HG03103 (cell line): ENCODE data around the gene MYO16.
A peak's percentile ranks its signal among the peaks of the same experiment; 100 is the strongest.

ENCODE experiments used
- ATAC-seq: cut with Tn5 transposase; IDR thresholded peaks from one replicate; pipeline ENCODE4 v1.9.1; 2021; ENCODE audit warnings: low read depth; ENCODE audit not compliant: unreplicated experiment

MYO16 gene

DNA sequence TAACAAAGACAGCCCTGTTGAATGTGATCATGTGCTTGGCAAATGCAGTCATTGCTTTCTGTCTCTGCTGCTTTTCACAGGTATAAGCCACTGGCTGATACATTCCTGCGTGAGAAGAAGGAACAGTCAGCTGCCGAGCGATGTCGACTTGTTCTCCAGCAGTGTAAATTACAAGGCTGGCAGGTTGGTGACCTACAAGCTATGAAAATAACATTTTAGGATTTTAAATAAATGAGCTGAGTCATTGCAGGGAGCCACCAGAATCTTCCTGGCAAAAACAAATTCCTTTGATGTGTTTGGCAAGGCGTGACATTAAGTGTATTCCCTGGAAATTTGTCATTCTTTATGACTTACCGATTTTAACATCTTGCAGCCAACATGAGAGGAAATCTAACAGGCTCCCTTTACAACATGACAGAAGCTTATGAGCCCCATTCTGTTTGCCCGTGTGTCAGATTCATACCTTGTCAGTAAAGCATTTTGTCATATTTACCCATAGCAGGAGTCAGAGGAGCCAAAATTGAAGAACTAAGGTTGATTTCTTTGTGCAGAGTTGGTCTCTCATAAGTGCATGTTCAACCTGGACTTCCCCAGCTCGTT, 471.4 kb downstream of the MYO16 start:
- ATAC-seq, result no peak

DNA sequence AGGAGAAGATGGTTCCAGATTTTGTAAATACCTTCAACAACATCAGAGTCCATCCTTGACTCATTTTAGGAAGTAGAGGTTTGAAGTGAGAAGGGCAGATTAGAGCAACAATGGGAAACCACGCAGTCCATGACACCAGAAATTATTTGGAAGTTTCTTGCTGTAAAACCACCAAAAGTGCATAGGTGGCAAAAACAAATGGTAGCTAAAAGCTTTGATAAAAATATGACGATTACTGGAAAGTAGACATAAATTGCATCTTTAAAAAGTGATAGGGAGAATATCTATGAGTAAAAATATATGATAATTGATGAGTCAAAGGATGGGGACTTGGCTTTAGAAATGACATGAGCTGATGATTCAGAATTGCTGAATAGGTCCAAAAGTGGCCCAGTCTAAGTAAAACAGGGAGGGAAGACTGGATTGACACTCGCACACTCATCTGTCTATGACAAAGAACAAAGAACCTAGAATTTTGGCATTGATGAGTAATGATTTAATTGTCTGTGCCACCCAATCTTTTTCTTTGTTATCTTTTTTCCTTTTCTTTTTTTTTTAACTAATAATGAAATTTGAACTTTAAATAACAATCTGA, 472.2 kb downstream of the MYO16 start:
- no peak for ATAC-seq

DNA sequence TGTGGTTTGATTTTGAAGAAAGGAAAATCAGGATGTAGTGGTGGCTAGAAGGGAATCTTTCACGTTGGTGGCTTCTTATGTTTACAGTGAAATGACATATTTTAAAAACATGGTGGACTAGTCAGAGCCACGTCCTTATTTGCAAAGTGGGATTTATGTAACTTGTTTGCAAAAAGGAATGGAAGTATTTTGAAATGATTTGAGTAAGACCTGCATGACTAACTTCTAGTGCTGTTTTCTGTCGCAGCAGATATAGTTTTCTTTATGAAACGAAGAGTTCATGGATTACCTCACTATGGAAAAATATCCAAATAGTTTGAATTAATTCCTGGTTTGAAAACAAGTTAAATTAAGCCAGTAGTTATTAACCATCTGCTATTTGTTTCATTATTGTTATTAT, 476.5 kb downstream of the MYO16 start:
- no peak for ATAC-seq

DNA sequence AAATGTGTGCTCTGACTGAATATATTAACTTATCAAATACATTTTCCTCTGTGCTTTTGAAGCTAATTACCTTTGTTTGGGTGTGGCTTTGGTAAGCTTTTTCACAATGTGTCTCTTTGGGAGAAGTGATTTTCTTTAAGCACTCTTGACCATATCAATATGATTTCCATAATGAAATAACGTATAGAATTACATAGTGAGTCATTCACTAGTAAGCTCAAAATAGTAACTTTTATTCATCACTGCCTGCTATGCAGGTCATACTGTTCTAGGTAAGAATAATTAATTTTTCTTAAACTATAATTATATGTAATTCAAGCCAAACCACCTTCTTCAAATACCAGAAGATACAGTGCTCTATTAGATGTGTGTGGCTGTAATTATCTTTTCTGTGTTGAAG, 480.7 kb downstream of the MYO16 start:
- no peak for ATAC-seq

DNA sequence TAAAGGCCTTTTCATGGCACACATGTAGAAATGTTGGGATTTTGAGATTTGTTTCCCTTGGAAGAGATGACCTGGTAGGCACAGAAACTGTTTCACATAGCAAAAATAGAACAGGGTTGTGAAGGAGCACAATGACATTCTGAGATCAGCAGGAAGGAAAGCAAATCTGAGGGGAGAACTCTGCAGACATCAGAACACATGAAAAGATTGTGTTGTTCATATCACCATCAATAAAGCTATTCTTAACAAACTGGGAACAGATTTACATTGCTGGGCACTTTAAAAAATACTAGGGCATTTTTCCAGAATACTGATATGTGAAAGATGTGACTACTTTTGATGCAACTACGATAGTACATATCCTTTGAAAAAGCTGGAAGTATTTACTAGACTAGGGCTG, 481.7 kb downstream of the MYO16 start:
- no peak for ATAC-seq

DNA sequence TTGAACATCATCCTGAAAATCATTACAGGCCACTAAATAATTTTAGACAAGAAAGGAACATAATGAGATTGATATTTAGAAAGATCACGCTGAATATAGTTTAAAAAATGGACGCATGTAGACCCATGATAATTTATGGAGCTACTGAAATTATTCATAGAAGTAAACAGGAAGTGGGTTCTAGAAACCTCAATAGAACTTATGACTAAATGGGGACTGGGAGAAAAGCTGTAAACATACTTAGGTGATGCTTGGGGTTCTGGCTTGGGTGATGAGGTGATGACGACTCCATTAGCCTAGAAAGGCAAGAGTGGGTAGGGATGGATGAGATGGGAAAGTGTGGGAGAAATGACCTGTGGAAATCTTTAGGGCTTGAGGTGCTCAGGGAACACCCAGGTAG, 484.0 kb downstream of the MYO16 start:
- peak; percentile 61 for ATAC-seq

DNA sequence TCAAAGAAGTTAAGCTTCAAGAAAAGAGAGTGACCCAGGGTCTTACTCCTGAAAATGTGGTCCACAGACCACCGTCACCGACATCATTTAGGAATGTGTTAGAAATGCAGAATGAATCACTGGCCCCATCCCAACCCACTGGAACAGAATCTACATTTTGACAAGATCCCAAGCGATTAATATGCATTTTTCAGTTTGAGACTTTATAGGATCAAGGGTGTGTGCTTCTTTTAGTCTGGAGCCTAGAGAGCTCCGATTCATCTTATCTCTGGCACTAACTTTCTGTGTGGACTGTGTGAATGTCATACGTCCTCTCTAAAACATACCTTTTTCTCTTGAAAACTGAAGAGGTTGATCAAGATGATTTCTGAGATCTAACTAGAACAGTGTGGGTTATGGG, 484.8 kb downstream of the MYO16 start:
- ATAC-seq, result no peak

DNA sequence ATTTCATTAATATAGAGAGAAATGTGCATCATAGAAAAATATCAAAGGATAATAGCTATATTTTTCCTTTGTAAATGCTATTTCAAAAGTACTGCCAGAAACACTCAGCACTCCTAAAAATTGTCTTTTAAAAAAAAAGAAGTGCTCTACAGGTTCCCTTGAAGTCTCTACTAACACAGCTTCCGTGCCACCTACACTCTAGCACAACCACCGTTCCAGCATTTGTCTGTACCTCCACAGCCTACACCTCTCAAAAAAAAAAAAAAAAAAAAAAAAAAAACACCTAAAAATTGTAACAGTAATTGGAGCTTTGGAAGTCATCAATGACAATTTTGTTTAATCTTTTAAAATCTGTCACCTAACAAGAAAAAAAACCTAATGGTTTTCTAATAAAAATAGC, 485.6 kb downstream of the MYO16 start:
- ATAC-seq, result no peak

DNA sequence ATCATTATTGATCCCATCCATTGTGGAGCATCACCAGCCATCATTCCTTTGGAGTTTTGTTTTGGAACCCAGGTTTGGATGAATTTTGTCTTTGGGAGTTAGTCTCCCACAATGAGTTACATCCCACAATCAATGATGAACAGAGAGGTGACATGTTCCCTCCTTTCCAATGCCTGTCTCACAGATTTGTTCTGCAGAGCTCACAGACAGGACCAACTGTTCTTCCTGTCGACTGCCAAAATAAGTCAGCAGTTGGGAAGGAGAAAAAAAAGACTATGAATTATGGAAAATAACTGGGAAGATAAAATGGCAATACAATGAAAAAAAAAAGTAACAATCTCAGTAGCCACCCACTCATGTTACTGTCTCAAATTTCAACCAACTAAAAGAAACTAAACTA, 489.1 kb downstream of the MYO16 start:
- no peak for ATAC-seq

DNA sequence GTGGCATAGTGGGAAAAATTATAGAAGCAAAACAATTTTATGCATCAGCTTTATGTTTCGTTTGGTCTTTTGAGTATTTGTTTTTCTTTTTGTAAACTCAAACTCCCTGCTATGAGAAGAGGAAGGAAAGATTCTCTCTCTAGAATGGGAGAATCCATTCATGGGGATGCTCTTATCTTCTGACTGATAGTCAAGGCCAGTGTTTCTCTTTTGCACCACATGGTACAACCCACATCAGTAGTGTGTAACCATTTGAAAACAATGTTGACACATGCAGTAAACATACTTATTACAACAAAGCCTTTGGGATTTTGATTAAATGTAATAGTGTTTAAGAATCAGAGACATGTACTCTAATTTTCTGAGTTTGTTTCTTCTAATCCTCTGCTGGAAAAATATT, 490.5 kb downstream of the MYO16 start:
- ATAC-seq, result no peak

DNA sequence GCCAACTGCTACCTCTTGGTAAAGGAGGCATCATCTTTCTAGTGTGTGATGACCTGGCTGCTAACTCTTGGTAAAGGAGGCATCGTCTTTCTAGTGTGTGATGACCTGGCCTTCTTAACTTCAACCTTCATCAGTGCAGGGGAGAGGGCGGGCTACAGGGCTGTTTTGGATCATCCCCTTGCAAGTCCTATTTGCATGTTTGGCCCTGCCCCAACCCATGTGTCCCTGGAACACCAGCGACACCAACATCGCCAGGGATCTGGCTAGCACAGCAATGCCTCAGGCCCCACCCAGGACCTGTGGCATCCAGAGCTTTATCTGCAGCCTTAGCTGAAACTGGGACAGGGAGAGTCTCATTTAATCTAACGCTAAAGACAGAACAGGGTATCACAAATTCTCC, 492.4 kb downstream of the MYO16 start:
- no peak for ATAC-seq

DNA sequence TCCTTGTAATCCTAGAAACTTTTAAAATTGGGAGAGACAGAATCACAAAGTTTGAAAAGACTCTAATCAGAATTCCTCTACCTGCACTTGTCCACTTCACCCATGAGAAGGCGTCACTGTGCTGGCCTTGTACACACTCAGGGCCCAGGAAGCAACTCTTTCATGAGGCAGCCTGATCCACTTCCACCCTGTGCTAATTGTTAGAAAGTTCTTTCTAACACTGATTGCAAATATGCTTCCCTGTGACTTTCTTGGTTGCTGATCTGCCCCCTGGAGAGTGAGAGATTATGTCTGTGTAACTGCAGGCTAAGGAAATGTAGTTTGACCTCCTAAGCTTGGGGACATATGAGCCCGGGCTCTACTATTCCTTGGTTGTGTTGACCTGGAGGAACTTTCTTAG, 494.6 kb downstream of the MYO16 start:
- ATAC-seq, result no peak

DNA sequence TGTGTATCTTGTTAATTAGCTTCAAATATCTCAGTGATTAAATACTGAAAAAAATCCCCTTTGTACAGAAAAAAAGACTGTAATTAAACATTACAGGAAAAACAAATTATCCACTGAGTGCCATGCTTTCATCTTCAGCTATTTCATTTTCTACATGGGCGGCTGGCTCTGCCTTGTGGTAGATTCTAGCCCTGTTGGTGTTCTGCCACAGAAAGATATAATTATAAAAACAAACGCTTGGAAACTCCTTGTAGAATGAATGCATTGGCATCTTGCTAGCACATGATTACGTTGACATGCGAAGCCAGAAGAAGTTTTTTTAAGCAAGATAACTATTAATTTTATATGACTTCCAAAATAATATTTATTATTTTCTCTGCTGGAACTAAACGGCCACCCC, 496.8 kb downstream of the MYO16 start:
- no peak for ATAC-seq

DNA sequence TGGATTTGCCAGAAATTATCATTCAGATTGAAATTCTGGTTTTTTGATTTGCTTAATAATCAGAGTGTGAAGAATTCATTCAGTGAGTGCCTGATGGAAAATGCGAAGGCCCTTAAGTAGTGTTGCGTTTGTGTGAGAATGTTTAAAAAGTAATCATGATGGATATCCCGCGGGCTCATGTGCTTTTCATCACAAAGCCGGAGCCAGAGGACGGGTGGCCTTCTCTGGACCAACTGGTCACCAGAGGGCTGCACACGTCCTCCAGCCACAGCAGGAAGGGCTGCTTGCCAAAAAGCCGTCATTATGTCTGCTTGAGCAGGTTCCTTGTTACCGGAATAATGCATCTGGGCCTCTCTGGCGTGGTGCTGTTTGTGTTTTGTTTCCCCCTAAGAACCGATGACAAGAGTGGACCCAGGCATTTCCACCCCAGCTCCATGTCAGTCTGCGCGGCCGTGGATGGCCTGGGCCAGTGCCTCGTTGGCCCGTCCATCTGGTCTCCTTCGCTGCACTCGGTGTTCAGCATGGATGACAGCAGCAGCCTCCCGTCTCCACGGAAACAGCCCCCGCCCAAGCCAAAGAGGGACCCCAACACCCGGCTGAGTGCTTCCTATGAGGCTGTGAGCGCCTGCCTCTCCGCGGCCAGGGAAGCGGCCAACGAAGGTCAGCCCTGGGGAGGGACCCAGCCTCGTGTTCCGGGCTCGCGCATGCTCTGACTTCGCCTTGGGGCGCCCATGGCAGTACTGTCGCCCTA, 497.7 kb downstream of the MYO16 start:
- no peak for ATAC-seq

DNA sequence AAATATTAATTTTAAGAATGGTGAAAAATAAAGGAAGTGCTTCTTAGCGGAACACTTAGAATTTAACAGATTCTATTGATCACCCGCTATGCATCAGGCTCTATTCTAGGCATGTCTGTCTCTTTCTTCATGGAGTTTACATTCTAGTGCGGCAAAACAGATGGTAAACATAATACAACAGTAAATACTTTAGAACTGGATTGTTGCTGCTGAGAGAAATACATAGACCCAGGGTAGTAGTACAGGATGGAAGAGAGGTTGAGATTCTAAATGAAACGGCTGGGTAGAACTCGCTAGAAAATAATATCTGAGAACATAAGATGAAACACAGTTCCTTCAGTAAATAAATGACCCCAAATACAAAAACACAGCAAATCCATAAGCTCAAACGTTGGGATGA, 498.7 kb downstream of the MYO16 start:
- ATAC-seq, result no peak

DNA sequence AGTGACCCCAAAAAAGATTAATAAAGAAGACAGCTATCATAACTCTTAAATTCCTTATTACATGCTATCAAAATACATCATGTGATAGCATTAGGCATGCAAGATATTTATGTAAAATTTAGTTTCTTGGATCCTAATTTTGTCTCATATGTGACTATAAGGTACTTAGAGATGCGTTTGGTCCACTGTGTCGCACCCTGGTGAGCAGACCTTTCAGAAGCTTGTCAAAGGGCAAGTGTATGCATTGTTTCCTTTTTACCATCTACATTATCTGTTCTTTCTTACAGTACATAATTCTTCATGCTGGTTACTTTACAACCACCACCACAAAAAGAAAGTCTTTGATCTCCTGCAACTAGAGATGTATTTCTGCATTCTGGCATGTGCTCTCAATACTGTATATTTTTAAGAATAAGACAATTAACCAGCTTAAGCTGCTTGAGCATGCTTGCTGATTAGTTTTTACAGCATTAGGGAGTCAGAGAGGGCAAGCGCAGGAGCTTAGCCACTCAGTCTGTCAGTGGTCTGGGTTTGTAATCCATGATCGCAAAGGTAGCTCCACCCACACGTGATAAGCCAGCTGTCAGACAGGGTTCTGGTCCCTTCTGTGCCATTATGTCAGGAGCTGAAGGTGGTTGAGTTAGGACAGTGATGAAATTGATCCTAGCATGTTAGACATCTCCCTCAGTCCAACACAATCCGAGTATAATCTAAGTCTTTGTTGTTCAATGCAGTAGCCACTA, 500.9 kb downstream of the MYO16 start:
- ATAC-seq, result no peak

DNA sequence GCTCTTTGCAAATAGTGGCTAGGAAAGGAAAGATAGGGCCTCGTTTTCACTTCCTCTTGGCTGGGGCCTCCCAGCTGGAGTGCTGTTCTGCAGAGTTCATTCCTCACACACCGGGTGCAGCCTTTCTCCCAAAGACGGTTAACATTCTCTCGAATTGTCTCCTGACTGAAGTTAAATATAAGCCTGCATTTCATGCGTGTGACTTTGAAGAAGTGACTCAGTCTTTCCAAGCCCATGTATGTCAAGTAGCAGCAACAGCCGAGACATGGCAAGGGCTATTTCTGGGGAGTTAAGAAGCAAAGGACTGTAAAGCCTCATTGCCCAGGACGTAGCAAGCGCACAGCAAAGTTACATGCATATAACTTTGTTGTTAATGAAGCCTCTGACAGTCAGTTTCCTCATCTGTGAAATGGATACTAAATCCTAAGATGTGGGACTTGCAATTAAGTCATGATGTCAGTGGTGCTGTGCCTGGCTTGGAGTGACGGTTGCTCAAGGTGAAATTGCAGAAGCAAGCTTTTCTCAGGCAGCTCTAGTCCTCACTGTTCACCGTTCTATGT, 502.4 kb downstream of the MYO16 start:
- peak; percentile 78 for ATAC-seq

DNA sequence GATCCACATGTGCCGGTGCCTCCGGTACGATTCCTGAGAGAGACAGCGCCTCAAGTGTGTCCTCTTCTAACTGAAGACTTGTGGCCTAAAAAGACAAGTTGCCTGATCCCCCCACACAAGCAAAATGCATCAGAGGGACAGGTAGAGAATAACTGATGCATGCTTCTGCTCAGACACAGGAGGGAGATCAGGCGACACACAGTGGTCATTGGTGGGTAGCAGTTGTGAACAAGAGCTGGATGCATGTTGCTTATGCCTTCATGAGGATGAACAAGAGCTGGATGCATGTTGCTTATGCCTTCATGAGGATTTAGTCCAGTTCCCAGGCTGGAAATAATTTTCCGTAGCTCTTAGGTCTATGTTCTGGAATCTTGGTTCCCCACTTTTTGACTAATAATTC, 505.6 kb downstream of the MYO16 start:
- no peak for ATAC-seq

DNA sequence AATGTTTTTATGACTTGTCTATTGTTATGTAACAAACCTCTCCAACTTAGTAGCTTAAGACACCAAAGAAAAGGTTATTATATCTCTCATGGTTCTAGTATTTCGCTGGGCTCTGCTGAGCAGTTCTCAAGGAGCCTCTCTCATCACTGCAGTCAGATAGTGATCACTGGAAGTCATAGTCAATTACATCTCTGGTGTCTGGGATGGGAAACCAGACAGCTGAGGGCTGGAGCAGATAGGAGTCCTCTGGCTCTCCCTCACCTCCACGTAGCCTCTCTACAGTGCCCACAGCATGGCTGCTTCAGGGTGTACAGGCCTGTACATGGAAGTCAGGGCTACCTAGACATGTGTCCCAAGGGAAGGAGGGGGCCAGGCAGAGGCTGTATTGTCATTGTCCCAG, 507.5 kb downstream of the MYO16 start:
- no peak for ATAC-seq

DNA sequence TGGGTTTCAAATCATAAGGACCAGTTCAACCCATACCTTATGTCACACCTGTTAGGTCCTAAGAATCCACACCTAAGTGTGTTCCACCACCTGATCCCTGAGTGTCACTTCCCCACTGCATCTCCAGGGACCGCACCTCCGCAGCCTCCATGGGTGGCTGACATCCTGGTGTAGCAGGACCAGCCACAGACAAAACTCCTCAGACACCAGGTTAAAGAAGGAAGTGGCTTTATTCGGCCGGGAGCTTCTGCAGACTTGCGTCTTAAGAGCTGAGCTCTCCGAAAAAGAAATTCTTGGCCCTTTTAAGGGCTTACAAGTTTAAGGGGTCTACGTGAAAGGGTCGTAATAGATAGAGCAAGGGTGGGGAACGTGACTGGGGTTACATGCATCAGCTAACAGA, 509.9 kb downstream of the MYO16 start:
- ATAC-seq, result no peak

DNA sequence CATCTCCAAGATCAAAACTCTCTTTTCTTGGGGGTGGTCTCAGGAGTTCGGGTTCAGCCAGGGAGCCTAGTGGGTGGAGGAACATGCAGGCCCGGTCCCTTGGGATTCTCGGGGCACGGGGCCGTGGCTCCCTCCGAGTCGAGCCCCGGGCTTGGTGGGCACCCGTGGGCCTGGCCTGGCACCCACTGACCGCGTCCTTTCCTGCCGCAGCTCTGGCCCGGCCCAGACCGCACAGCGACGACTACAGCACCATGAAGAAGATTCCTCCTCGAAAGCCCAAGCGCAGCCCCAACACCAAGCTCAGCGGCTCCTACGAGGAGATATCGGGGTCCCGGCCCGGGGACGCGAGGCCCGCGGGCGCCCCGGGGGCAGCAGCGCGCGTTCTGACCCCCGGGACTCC, 510.6 kb downstream of the MYO16 start:
- ATAC-seq, result no peak
